OCI-LY1 (cell line): Measurements from ENCODE around the gene DAND5.

Source experiments
- H2AFZ ChIP-seq: fragments of 200-600 bp; sonication (generic), shearing (Covaris generic); 2 replicates; pipeline ENCODE4 v1.6.0; 2014; ENCODE audit warnings: antibody characterized with exemption, mild to moderate bottlenecking, low read length
- H3F3A ChIP-seq: fragments of 200-600 bp; sonication (generic), shearing (Covaris generic); 2 replicates; pipeline ENCODE4 v1.6.0; 2014; ENCODE audit warnings: mild to moderate bottlenecking, antibody characterized with exemption, low read length, moderate library complexity; ENCODE audit not compliant: insufficient read depth
- H3K27ac ChIP-seq: fragments of 200-600 bp; sonication (generic); 2 replicates; pipeline ENCODE4 v1.5.1; 2014; ENCODE audit warnings: low read length, mixed run types, mild to moderate bottlenecking, low read depth; ENCODE audit not compliant: poor library complexity, severe bottlenecking
- H3K27me3 ChIP-seq: fragments of 200-600 bp; sonication (generic); 2 replicates; pipeline ENCODE4 v1.6.0; 2014; ENCODE audit warnings: antibody characterized with exemption, mild to moderate bottlenecking, low read length, moderate library complexity; ENCODE audit not compliant: insufficient read depth
- H3K36me3 ChIP-seq: fragments of 200-600 bp; sonication (generic); 2 replicates; pipeline ENCODE4 v1.6.1; 2014; ENCODE audit warnings: mild to moderate bottlenecking, antibody characterized with exemption, low read length, moderate library complexity, mixed read lengths; ENCODE audit not compliant: insufficient read depth
- H3K4me1 ChIP-seq: fragments of 200-600 bp; sonication (generic); 2 replicates; pipeline ENCODE4 v1.5.1; 2014; ENCODE audit warnings: mild to moderate bottlenecking, low read length, moderate library complexity; ENCODE audit not compliant: insufficient read depth, severe bottlenecking
- H3K4me2 ChIP-seq: fragments of 200-600 bp; sonication (generic), shearing (Covaris generic); 2 replicates; pipeline ENCODE4 v1.6.1; 2014; ENCODE audit warnings: low read length
- H3K4me3 ChIP-seq: fragments of 200-600 bp; sonication (generic); 2 replicates; pipeline ENCODE4 v1.5.1; 2014; ENCODE audit warnings: low read length, low read depth, mild to moderate bottlenecking, mixed read lengths; ENCODE audit not compliant: poor library complexity, severe bottlenecking
- H3K79me2 ChIP-seq: fragments of 200-600 bp; shearing (Covaris generic); 2 replicates; pipeline ENCODE4 v1.6.1; 2016; ENCODE audit warnings: mixed run types, low read length, mixed read lengths; ENCODE audit not compliant: insufficient read depth
- H3K9ac ChIP-seq: fragments of 200-600 bp; sonication (generic), shearing (Covaris generic); 2 replicates; pipeline ENCODE4 v1.6.1; 2014; ENCODE audit warnings: mild to moderate bottlenecking, low read length, mixed read lengths
- H3K9me2 ChIP-seq: fragments of 200-600 bp; sonication (generic), shearing (Covaris generic); 2 replicates; pipeline ENCODE4 v1.6.1; 2014; ENCODE audit warnings: low read depth, mild to moderate bottlenecking, low read length, mixed read lengths
- H3K9me3 ChIP-seq: fragments of 200-600 bp; shearing (Covaris generic); 2 replicates; pipeline ENCODE4 v1.6.1; 2014; ENCODE audit warnings: low read length, mixed read lengths
- H4K20me1 ChIP-seq: fragments of 200-600 bp; sonication (generic), shearing (Covaris generic); 2 replicates; pipeline ENCODE4 v1.6.0; 2016; ENCODE audit warnings: mild to moderate bottlenecking, low read length; ENCODE audit not compliant: insufficient read depth
- EZH2 ChIP-seq: fragments of 200-600 bp; sonication (generic), shearing (Covaris generic); IDR thresholded peaks from 2 replicates; pipeline ENCODE4 v1.8.0; 2017; ENCODE audit warnings: borderline replicate concordance, mixed run types, mild to moderate bottlenecking, antibody characterized with exemption, low read length, moderate library complexity, mixed read lengths
- TF ChIP-seq, protein P1 (sequence below): fragments of 200-600 bp; sonication (generic), shearing (Covaris generic); IDR thresholded peaks from 2 replicates; pipeline ENCODE4 v1.5.1; 2017; ENCODE audit warnings: mild to moderate bottlenecking, antibody characterized with exemption, low read length, moderate library complexity, mixed read lengths

The DAND5 gene, protein sequence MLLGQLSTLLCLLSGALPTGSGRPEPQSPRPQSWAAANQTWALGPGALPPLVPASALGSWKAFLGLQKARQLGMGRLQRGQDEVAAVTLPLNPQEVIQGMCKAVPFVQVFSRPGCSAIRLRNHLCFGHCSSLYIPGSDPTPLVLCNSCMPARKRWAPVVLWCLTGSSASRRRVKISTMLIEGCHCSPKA

GRCh38 chr19:12969292-12969988, at the start of gene DAND5:
DAND5 (plus strand) TSS chr19:12969576; CDS start chr19:12969661, 85 bp downstream.
- H3K27ac ChIP-seq = no peak within 1 kb of the TSS
- H3K9ac ChIP-seq = no peak within 1 kb of the TSS
- TF ChIP-seq EZH2 = no peak
- TF ChIP-seq, protein P1, sequence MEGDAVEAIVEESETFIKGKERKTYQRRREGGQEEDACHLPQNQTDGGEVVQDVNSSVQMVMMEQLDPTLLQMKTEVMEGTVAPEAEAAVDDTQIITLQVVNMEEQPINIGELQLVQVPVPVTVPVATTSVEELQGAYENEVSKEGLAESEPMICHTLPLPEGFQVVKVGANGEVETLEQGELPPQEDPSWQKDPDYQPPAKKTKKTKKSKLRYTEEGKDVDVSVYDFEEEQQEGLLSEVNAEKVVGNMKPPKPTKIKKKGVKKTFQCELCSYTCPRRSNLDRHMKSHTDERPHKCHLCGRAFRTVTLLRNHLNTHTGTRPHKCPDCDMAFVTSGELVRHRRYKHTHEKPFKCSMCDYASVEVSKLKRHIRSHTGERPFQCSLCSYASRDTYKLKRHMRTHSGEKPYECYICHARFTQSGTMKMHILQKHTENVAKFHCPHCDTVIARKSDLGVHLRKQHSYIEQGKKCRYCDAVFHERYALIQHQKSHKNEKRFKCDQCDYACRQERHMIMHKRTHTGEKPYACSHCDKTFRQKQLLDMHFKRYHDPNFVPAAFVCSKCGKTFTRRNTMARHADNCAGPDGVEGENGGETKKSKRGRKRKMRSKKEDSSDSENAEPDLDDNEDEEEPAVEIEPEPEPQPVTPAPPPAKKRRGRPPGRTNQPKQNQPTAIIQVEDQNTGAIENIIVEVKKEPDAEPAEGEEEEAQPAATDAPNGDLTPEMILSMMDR = no peak
- H3K36me3 ChIP-seq = no peaks in the 10 kb centered on the region
- no peaks in the 10 kb centered on the region for H3K9me3 ChIP-seq
- H3K9me2 ChIP-seq = no peaks in the 10 kb centered on the region
- no peaks in the 10 kb centered on the region for H3K79me2 ChIP-seq
- no peak within 1 kb of the TSS for H3K4me3 ChIP-seq
- no peaks in the 10 kb centered on the region for H3K4me1 ChIP-seq
- H2AFZ ChIP-seq = no peak within 1 kb of the TSS
- peaks cover 5% of the 10 kb centered on the region; the same call in 1 of the 2 replicates for H3K27me3 ChIP-seq
- no peak within 1 kb of the TSS for H3K4me2 ChIP-seq
- no peaks in the 10 kb centered on the region for H3F3A ChIP-seq
- H4K20me1 ChIP-seq = no peaks in the 10 kb centered on the region

DNA sequence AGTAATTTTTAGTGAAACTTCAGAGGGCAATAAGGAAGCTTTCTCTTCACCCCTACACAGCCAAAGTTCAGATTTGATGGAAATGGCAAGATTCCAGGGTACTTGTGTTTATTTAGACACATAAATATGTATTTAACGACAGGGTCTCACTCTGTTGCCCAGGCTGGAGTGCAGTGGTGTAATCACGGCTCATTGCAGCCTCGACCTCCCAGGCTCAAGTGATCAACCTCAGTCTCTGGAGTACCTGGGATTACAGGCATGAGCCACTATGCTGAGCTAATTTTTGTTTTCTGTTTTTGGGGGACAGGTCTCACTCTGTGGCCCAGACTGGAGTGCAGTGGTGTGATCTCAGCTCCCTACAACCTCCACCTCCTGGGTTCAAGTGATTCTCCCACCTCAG, 48.3 kb upstream of the DAND5 start:
- Histone ChIP-seq H3K4me1 (peaks cover 11% of the 10 kb centered on the region), H3F3A (peaks cover 9% of the 10 kb centered on the region), H3K27ac (peak overlapping the region; percentile 49), H3K4me3 (no peak overlapping the region), H3K9ac (no peak overlapping the region), H3K27me3 (no peaks in the 10 kb centered on the region), H3K79me2 (no peaks in the 10 kb centered on the region), H3K4me2 (no peak overlapping the region), H2AFZ (no peak overlapping the region), H3K9me2 (no peaks in the 10 kb centered on the region), H3K36me3 (peaks cover 41% of the 10 kb centered on the region), H4K20me1 (no peaks in the 10 kb centered on the region), H3K9me3 (no peaks in the 10 kb centered on the region)
- TF ChIP-seq EZH2 = no peak
- TF ChIP-seq, protein P1 = no peak

DNA sequence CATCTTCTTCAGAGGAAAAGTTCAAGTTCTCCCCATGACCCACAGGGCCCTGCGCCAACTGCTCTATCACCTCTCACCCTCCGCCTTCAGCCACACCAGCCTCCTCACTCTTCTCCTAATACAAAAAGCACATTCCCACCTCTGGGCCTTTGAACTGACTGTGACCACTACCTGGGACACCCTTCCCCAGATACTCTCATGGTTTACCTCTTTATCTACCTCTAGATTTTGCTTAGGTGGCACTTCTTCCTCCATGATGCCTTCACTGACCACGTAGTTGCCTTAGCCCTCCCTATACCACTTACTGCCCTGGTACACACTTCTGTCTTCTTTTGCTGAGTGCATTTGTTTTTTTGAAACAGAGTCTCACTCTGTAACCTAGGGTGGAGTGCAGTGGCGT, 46.4 kb upstream of the DAND5 start:
- Histone ChIP-seq H3K9ac (no peak overlapping the region), H3K79me2 (no peaks in the 10 kb centered on the region), H3K36me3 (peaks cover 58% of the 10 kb centered on the region), H3K4me2 (no peak overlapping the region), H3K27me3 (no peaks in the 10 kb centered on the region), H3K4me3 (no peak overlapping the region), H3K27ac (no peak overlapping the region), H2AFZ (no peak overlapping the region), H4K20me1 (no peaks in the 10 kb centered on the region), H3F3A (peaks cover 9% of the 10 kb centered on the region), H3K4me1 (peaks cover 11% of the 10 kb centered on the region), H3K9me3 (no peaks in the 10 kb centered on the region), H3K9me2 (no peaks in the 10 kb centered on the region)
- no peak for TF ChIP-seq EZH2
- TF ChIP-seq, protein P1 = no peak
